HepG2 (cell line): Measurements from ENCODE around the gene ADCY1. TPM values are rescaled to one million over a fixed set of nuclear protein-coding genes. Genes with fewer than 3 reads are reported as not detected.

Source experiments
- ATAC-seq: fragments of 200-7000 bp; cut with Tn5 transposase; 3 replicates; pipeline ENCODE4 v1.9.1; 2020; ENCODE audit warnings: mild to moderate bottlenecking, moderate library complexity
- BruUV-seq: library from RNA; stranded (reverse); fragments of 400-500 nt; replicated peaks from 2 replicates; lab custom pipeline; 2021; lab: Mats Ljungman, UMichigan
- CTCF ChIA-PET: fragments of 300-600 bp; formaldehyde crosslinking; extraction: SDS; loops from one replicate; lab custom pipeline; 2021; ENCODE audit warnings: low total read pairs, inconsistent platforms, low intra/inter-chr PET ratio; lab: Yijun Ruan, JAX
- POLR2A ChIA-PET: fragments of 350-600 bp; sonication (Branson Sonifier 250); formaldehyde crosslinking; loops from one replicate; lab custom pipeline; 2020; ENCODE audit warnings: antibody characterized with exemption, inconsistent platforms; lab: Yijun Ruan, JAX
- DNase-seq: peaks from one replicate; pipeline ENCODE4 v3.0.0-alpha.2; 2015; ENCODE audit warnings: low spot score
- FAIRE-seq: peaks from 3 replicates; lab custom pipeline; 2011; peaks lifted over from hg19 to GRCh38; lab: Jason Lieb, UNC
- H2AFZ ChIP-seq: one replicate; pipeline ENCODE4 v1.6.1; 2011; ENCODE audit warnings: low read length, inconsistent platforms
- H3K27ac ChIP-seq: fragments of 300-600 bp; 3 replicates; pipeline ENCODE4 v1.8.0; 2011; ENCODE audit warnings: mixed run types, mild to moderate bottlenecking, mixed read lengths, low read length, inconsistent platforms; ENCODE audit not compliant: insufficient read depth; ENCODE audit errors: extremely low read length
- H3K27me3 ChIP-seq, 2 experiments: fragments of 200-600 bp in 1 of 2; 2 replicates in 1 of 2; 3 replicates in 1 of 2; pipeline versions ENCODE4 v1.6.0 to v1.8.0; 2011; ENCODE audit warnings: low read length in 2 of 2, mild to moderate bottlenecking in 2 of 2, moderate library complexity in 2 of 2, inconsistent platforms in 1 of 2; ENCODE audit not compliant: insufficient read depth in 2 of 2, control insufficient read depth in 1 of 2
- H3K36me3 ChIP-seq, 2 experiments: fragments of 200-600 bp in 1 of 2; replicated peaks in 1 of 2; 2 replicates in 1 of 2; 3 replicates in 1 of 2; pipeline versions ENCODE4 v1.5.1 to v1.8.0; 2011; ENCODE audit warnings: low read length in 2 of 2, inconsistent platforms in 1 of 2; ENCODE audit not compliant: insufficient read depth in 2 of 2, control insufficient read depth in 1 of 2
- H3K4me1 ChIP-seq: 2 replicates; pipeline ENCODE4 v1.5.1; 2012; ENCODE audit warnings: low read length, inconsistent platforms; ENCODE audit not compliant: insufficient read depth
- H3K4me2 ChIP-seq: 2 replicates; pipeline ENCODE4 v1.6.0; 2011; ENCODE audit warnings: low read depth, low read length, inconsistent platforms
- H3K4me3 ChIP-seq, 3 experiments: fragments of 200-600 bp in 1 of 3; sonication (generic), shearing (Covaris generic) in 1 of 3; replicated peaks in 1 of 3; 2 replicates each; pipeline ENCODE4 v1.5.1; 2011 to 2016; ENCODE audit warnings: low read length in 3 of 3, inconsistent platforms in 2 of 3, low read depth in 2 of 3, mild to moderate bottlenecking in 2 of 3, control low read depth in 1 of 3, mixed read lengths in 1 of 3; ENCODE audit not compliant: insufficient read depth in 1 of 3
- H3K79me2 ChIP-seq: one replicate; pipeline ENCODE4 v1.6.1; 2011; ENCODE audit warnings: low read length, inconsistent platforms; ENCODE audit not compliant: insufficient read depth
- H3K9ac ChIP-seq: 2 replicates; pipeline ENCODE4 v1.6.0; 2011; ENCODE audit warnings: mild to moderate bottlenecking, low read depth, low read length, inconsistent platforms; ENCODE audit not compliant: insufficient read depth
- H3K9me3 ChIP-seq: 2 replicates; pipeline ENCODE4 v1.5.1; 2012; ENCODE audit warnings: mild to moderate bottlenecking, low read length
- H4K20me1 ChIP-seq: 2 replicates; pipeline ENCODE4 v1.6.0; 2011; ENCODE audit warnings: inconsistent platforms, mild to moderate bottlenecking, low read length, moderate library complexity; ENCODE audit not compliant: insufficient read depth
- CREBL2 ChIP-seq: sonication (generic); formaldehyde crosslinking; IDR thresholded peaks from 2 replicates; pipeline ENCODE4 v1.8.1; 2023; ENCODE audit warnings: missing genetic modification reagents, mild to moderate bottlenecking, borderline replicate concordance
- GPN1 ChIP-seq: sonication (generic); formaldehyde crosslinking; IDR thresholded peaks from 2 replicates; pipeline ENCODE4 v1.5.1; 2020; ENCODE audit warnings: missing genetic modification reagents, borderline replicate concordance
- GTF3A ChIP-seq: sonication (generic); formaldehyde crosslinking; conservative IDR thresholded peaks from 2 replicates; pipeline ENCODE4 v1.4.0; 2020; ENCODE audit warnings: mild to moderate bottlenecking, missing genetic modification reagents
- RBM39 ChIP-seq: fragments of 200-400 bp; formaldehyde crosslinking; IDR thresholded peaks from one replicate; pipeline ENCODE4 v1.6.1; 2018; ENCODE audit warnings: antibody characterized with exemption, mild to moderate bottlenecking, low read depth, low read length; ENCODE audit not compliant: poor library complexity, severe bottlenecking
- SCMH1 ChIP-seq: sonication (generic); formaldehyde crosslinking; IDR thresholded peaks from 2 replicates; pipeline ENCODE4 v1.9.0; 2021; ENCODE audit warnings: missing genetic modification reagents, mild to moderate bottlenecking, borderline replicate concordance
- SMAD3 ChIP-seq: sonication (generic); formaldehyde crosslinking; IDR thresholded peaks from 2 replicates; pipeline ENCODE4 v1.4.0; 2020; ENCODE audit warnings: missing genetic modification reagents
- ZNF121 ChIP-seq: sonication (generic); formaldehyde crosslinking; IDR thresholded peaks from 2 replicates; pipeline ENCODE4 v1.5.0; 2020; ENCODE audit warnings: mild to moderate bottlenecking, missing genetic modification reagents
- ZNF224 ChIP-seq: sonication (generic); formaldehyde crosslinking; IDR thresholded peaks from 2 replicates; pipeline ENCODE4 v1.5.0; 2020; ENCODE audit warnings: mild to moderate bottlenecking, missing genetic modification reagents
- ZNF34 ChIP-seq: sonication (generic); formaldehyde crosslinking; IDR thresholded peaks from 2 replicates; pipeline ENCODE4 v1.4.0; 2020; ENCODE audit warnings: mild to moderate bottlenecking, missing genetic modification reagents, borderline replicate concordance
- WGBS: methylation state at CpG from one replicate; pipeline ENCODE4 v1.1.6; 2017; ENCODE audit warnings: low lambda C conversion rate; 5-methylcytosine and 5-hydroxymethylcytosine counted together
- in situ Hi-C: cut with HindIII; loops from 2 replicates; pipeline ENCODE4 v1.10.0; 2017; ENCODE audit warnings: low pct_unique_long_range_greater_than_20kb; ENCODE audit not compliant: extremely low pct_ligation_motif_present
- intact Hi-C: fragments of 100-400 bp; cut with micrococcal nuclease; formaldehyde crosslinking; loops from one replicate; pipeline ENCODE4 v1.10.0; 2022; ENCODE audit not compliant: unreplicated experiment
- polyA plus RNA-seq, 8 experiments: library from polyadenylated mRNA; depleted of rRNA in 3 of 8; stranded (reverse) in 7 of 8; unstranded in 1 of 8; fragments of >200 nt; fragmentation: Illumina TruSeq in 4 of 8; extraction: Trizol in 4 of 8; gene quantifications; 2 replicates each; pipeline versions ENCODE4 v1.2.1 to v1.2.3, GENCODE V29; 2011 to 2016; ENCODE audit warnings: low read depth in 4 of 8, missing spikeins in 1 of 8, mixed read lengths in 1 of 8; ENCODE audit not compliant: insufficient read depth in 1 of 8
- total RNA-seq, 5 experiments: library from RNA; depleted of rRNA; stranded (reverse); fragments of >200 nt; fragmentation: Illumina TruSeq; extraction: Trizol; gene quantifications; 2 replicates each; pipeline ENCODE4 v1.2.3, GENCODE V29; 2016; ENCODE audit warnings: low read depth in 1 of 5
- TF ChIP-seq, protein P1 (sequence below): sonication (generic); formaldehyde crosslinking; IDR thresholded peaks from 2 replicates; pipeline ENCODE4 v1.5.0; 2020; ENCODE audit warnings: missing genetic modification reagents
- TF ChIP-seq, protein P2 (sequence below): IDR thresholded peaks from 2 replicates; pipeline ENCODE4 v1.6.1; 2016
- TF ChIP-seq, protein P3 (sequence below), 2 experiments: sonication (generic) in 1 of 2; formaldehyde crosslinking in 1 of 2; IDR thresholded peaks; 2 replicates each; pipeline versions ENCODE4 v1.5.1 to v1.6.1; 2011 to 2020; ENCODE audit warnings: borderline replicate concordance in 1 of 2, low read depth in 1 of 2, low read length in 1 of 2, mild to moderate bottlenecking in 1 of 2, missing genetic modification reagents in 1 of 2, moderate library complexity in 1 of 2

ADCY1 gene
- total and polyA plus RNA-seq, 2 of the 13 experiments (the other 11 are each of a cell fraction or from before 2014, with no cell fraction given) = 0.80 to 1.2 TPM

DNA sequence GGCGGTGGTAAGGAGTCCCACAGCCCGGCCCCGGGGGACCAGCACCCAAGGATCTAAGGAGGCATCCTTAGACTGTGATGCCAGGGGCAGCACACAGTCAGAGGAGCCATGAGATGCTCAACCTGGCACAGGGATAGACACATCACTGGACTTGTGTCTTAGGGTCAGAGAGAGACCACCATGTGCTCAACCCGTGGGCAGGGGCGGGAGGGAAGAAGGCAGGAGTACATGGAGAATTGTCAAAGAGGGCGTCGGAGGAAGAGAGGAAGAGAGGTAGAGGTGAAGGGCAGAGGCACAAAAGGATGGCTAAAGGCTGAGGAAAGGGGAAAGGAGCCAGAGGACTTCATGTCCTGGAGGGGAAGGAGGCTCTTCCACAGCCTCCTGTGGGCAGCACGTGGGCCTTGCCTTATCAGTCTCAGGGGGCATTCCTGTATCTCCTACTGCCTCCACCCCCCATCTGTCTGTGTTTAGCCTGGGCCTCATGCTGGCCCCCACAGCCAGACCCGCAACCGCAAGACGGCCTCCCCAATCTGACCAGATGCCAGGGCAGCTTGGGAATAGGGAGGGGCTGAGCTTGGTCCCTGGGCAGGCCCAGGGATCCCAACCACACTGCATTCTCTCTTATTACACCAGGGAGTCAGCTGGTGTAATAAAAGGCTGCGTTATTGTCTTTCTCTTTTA lies 2.2 kb downstream of the ADCY1 start:
- 15% methylated on average over 9 of the region's 12 CpGs for WGBS
- Histone ChIP-seq H3K4me1 (peaks cover 20% of the 10 kb centered on the region), H3K79me2 (no peaks in the 10 kb centered on the region)
- in situ Hi-C loops = loop anchor here (25.0 kb wide), 1 partner anchor 414 kb away; the partner anchor contains the start of gene RAMP3
- TF ChIP-seq CREBL2 (no peak), ZNF224 (CRISPR knock-in tag) (no peak), GTF3A (CRISPR knock-in tag) (no peak), ZNF121 (CRISPR knock-in tag) (no peak), GPN1 (no peak), SMAD3 (CRISPR knock-in tag) (no peak), ZNF34 (CRISPR knock-in tag) (no peak), SCMH1 (no peak), RBM39 (no peak)
- TF ChIP-seq, protein P1, sequence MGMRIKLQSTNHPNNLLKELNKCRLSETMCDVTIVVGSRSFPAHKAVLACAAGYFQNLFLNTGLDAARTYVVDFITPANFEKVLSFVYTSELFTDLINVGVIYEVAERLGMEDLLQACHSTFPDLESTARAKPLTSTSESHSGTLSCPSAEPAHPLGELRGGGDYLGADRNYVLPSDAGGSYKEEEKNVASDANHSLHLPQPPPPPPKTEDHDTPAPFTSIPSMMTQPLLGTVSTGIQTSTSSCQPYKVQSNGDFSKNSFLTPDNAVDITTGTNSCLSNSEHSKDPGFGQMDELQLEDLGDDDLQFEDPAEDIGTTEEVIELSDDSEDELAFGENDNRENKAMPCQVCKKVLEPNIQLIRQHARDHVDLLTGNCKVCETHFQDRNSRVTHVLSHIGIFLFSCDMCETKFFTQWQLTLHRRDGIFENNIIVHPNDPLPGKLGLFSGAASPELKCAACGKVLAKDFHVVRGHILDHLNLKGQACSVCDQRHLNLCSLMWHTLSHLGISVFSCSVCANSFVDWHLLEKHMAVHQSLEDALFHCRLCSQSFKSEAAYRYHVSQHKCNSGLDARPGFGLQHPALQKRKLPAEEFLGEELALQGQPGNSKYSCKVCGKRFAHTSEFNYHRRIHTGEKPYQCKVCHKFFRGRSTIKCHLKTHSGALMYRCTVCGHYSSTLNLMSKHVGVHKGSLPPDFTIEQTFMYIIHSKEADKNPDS (CRISPR knock-in tag) = no peak
- TF ChIP-seq, protein P2, sequence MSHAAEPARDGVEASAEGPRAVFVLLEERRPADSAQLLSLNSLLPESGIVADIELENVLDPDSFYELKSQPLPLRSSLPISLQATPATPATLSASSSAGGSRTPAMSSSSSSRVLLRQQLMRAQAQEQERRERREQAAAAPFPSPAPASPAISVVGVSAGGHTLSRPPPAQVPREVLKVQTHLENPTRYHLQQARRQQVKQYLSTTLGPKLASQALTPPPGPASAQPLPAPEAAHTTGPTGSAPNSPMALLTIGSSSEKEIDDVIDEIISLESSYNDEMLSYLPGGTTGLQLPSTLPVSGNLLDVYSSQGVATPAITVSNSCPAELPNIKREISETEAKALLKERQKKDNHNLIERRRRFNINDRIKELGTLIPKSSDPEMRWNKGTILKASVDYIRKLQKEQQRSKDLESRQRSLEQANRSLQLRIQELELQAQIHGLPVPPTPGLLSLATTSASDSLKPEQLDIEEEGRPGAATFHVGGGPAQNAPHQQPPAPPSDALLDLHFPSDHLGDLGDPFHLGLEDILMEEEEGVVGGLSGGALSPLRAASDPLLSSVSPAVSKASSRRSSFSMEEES = no peak
- TF ChIP-seq, protein P3, sequence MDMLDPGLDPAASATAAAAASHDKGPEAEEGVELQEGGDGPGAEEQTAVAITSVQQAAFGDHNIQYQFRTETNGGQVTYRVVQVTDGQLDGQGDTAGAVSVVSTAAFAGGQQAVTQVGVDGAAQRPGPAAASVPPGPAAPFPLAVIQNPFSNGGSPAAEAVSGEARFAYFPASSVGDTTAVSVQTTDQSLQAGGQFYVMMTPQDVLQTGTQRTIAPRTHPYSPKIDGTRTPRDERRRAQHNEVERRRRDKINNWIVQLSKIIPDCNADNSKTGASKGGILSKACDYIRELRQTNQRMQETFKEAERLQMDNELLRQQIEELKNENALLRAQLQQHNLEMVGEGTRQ (IDR thresholded peaks at IDR 0.05; ENCODE audit: low read depth, low read length) = no peak
- TF ChIP-seq, protein P3 (CRISPR knock-in tag; IDR thresholded peaks at IDR 0.05; ENCODE audit: borderline replicate concordance) = no peak
- TF ChIP-seq, all 625 proteins: peak for 0
- Histone ChIP-seq H3K36me3 (no peaks in the 10 kb centered on the region), H3K4me3 (no peak overlapping the region), H4K20me1 (no peaks in the 10 kb centered on the region), H3K27ac (no peak overlapping the region), H3K9ac (no peak overlapping the region), H3K27me3 (peaks cover 12 to 60% of the 10 kb centered on the region in 2 experiments), H3K4me2 (no peak overlapping the region), H2AFZ (no peak overlapping the region), H3K9me3 (no peaks in the 10 kb centered on the region)
- ChIA-PET CTCF (no interaction called here), POLR2A (no interaction called here)
- ATAC-seq (no peak), DNase-seq (no peak), FAIRE-seq (no peak)
- BruUV-seq = no TSS peak
- intact Hi-C loops = no loop called here
